HG03064 (cell line): Measurements from ENCODE around the gene C2orf49.

Experiments
- ATAC-seq: cut with Tn5 transposase; IDR thresholded peaks from one replicate; pipeline ENCODE4 v1.9.1; 2021; ENCODE audit warnings: low read depth; ENCODE audit not compliant: unreplicated experiment

The C2orf49 gene

DNA sequence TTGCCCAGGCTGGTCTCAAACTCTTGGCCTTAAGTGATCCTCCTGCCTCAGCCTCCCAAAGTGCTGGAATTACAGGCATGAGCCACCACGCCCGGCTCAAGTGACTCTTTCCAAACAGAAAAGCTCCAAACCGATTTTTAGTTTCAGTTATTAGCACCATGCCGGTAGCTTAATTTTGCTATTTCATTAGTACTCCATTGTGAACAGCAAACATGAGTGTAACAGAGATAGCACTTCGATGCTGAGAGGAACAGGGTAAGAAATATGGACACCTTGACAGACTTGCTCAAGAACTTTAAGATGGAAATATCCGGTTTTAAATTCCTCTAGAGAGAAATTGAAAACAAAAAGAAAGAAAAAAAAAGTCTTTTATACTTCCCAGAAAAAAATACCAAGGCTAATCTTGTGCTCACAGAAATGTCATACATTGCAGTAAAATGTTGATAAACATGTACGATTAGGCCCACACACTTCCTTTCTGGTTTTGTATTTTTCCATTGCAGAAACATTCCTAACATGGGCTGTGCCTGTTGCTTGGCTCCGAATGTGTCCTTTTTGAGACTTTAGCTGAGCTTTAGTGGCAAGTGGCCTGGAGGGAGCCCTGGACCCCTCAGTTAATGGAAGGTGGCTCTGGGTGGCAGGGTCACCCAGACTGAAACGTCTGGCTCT lies 43.2 kb downstream of the C2orf49 start:
- ATAC-seq: no peak

GRCh38 chr2:105381101-105381668 lies 43.8 kb downstream of the C2orf49 start:
- no peak for ATAC-seq

- no peak for ATAC-seq
Measured at GRCh38 chr2:105382177-105382576, 44.8 kb downstream of the C2orf49 start.

DNA sequence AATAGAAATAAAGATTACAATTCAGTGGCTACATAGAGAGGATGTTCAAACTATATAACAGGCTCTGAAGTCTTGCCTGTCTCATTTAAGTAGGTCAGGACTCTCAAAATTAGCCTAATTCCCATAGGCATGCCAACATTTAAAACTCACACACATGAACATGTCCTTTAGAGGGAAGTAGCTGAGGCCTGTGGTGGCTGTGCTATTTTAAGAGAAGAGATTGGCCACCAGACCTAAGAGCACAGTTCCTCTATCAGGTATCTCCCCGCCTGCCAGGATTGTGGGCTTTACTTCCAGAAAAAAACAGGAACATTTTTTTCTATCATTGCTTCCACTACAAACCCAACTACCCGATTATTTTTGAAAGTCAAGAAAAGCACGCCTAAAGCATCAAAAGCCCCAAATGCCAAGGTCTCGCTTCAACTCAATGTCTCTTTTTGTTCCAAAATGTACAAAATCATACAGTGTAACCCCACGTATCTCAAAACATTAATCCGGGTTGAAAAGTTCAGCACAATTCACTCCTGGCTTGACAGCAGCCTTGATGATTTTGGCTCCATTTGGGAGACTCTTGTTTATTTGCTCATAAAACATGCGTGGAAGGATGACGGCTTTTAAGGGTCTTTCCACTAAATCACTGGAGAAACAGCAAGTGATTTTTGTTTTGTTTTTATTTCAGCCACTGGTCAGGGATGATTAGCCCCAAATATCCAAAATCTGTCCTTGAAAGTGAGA lies 46.3 kb downstream of the C2orf49 start:
- ATAC-seq: no peak

- ATAC-seq: no peak
Measured at GRCh38 chr2:105384216-105384615, 46.9 kb downstream of the C2orf49 start.

GRCh38 chr2:105384861-105385260 lies 47.5 kb downstream of the C2orf49 start:
- ATAC-seq: no peak

DNA sequence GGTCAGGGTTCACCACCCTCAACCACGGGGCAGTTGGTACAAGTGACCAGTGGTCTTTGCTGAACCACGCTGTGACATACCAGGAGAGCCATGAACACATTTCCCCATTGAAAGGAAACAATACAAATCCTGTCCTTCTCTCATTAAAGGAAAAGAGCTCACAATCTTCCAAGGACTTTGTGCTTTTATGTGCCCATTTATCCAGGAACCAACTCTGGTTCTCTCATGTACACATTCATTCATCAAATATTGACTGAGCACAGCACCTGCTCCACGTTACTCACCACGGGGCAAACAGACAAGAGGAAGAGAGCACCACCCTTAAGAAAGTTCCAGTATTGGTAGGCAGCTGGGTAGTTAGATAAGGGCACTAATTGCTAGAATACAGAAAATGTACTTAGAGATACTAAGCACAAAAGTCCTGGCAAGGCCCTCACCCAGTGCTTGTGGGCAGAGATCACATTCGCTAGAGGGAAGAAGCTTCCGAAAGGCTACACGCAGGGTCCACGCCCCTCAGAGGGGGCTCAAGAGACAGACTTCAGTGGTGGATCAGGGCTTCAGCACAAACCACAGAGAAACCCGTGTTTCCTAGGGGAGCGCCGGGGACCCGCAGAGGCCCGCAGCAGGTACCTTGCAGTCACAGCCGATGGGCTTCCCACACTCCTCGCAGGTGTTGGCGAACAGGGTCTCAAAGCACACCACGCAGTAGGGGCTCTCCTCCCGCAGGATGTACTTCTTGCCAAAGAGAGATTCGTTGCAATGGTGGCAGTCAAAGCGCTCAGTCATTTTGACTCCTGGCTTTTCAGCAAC lies 48.6 kb downstream of the C2orf49 start:
- no peak for ATAC-seq

GRCh38 chr2:105387225-105387624 lies 49.9 kb downstream of the C2orf49 start:
- ATAC-seq: no peak

DNA sequence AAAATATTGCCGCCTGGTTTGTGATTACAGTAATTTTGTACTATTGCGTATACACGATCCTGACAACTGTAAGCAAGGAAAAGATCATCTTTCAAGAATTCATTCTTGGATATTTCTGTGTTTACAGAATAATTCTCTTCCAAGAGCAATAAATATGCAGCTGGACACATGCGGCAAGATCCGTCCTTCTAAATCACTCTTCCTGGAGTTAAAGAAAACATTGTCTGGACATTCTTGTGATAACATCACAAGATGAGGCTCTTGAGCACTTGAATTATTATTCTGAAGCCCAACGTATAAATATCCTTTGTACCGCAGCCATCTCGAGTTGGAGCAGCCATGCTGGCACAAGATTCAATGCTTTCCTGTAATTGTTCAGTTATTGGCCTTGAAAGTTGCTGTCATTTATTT lies 51.6 kb downstream of the C2orf49 start:
- no peak for ATAC-seq

DNA sequence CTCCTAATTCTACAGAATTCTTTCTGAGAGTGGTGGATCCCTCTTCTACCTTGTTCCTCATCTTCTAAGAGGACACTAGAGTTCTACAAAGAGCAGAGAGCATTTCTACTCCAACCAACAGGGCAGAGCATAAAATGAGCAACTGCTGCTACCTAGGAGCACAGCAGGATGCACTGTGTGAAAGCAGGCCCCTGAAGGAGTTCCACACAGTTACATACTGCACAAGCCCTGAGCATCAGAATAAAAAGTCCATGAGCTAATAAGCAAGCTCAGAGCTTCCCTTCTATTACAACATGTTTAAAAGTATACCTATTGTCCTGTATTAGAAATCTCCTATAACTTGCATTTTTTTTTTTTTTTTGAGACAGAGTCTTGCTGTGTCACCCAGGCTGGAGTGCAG lies 53.1 kb downstream of the C2orf49 start:
- ATAC-seq: no peak

GRCh38 chr2:105391058-105391627 lies 53.8 kb downstream of the C2orf49 start:
- ATAC-seq: no peak

DNA sequence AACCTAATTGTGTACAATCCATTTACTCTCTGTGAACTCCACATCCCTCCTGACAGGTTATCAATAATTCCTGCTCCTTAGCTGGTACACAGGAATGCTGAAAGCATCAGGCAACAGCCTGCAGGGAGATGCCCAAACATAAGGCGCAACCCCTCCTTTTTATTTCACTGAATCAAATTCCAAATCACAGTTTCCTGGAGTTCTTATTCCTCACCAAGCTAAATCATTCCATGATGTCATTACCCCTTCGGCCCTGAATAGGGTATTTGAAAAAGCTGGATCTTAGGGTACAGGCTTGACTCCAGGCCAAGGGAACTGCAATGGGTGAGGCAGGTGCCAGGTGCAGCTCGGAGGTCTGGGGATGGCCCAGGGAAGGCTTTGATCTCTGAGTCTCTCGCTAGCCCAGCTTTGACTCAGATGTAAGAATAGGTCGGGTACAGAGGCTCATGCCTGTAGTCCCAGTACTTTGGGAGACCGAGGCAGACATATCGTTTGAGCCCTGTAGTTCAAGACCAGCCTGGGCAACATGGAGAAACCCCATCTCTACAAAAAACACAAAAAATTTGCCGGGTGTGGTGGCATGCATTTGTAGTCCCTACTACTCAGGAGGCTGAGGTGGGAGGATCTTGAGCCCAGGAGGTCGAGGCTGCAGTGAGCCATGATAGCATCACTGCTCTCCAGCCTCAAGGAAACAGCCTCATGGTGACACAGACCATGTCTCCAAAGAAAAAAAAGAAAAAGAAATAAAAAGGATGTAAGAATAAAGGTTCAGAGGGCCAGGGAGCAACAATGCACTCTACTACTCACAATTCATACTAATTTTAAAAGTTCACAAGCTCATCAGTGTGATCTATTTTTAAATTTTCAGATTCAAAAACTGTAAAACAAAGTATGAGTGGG lies 54.7 kb downstream of the C2orf49 start:
- no peak for ATAC-seq

GRCh38 chr2:105393373-105394055 lies 56.2 kb downstream of the C2orf49 start:
- no peak for ATAC-seq

GRCh38 chr2:105394951-105395611 lies 57.7 kb downstream of the C2orf49 start:
- ATAC-seq: no peak

DNA sequence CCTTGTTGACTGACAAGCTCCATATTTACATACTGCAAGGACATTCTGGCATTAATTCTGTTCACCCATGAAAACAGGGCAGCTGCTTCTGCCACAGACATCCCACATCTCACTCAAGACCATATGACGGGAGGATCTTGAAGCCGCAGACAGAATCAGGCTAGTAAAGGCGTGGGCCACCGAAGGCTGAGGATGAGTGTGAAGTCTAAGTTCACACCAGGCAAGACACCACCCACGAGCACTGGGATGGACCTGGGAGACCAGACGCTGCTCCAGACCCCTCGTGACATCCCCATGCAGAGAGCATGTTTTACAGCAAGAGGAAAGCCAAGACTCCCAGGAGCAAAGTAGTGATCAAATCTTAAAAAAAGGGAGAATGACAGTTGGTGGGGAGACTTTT lies 58.4 kb downstream of the C2orf49 start:
- no peak for ATAC-seq

- ATAC-seq: no peak
Measured at GRCh38 chr2:105396254-105397024, 59.1 kb downstream of the C2orf49 start.

- no peak for ATAC-seq
Measured at GRCh38 chr2:105397025-105397722, 59.8 kb downstream of the C2orf49 start.
